DMS79 treated with DMSO at 0.1 percent for 48 hours (cell line): ENCODE results near the gene TMIGD1.

Experiments used
- DNase-seq: peaks from one replicate; lab custom pipeline; 2025; lab: John Stamatoyannopoulos, UW

The TMIGD1 gene, protein sequence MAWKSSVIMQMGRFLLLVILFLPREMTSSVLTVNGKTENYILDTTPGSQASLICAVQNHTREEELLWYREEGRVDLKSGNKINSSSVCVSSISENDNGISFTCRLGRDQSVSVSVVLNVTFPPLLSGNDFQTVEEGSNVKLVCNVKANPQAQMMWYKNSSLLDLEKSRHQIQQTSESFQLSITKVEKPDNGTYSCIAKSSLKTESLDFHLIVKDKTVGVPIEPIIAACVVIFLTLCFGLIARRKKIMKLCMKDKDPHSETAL

DNA sequence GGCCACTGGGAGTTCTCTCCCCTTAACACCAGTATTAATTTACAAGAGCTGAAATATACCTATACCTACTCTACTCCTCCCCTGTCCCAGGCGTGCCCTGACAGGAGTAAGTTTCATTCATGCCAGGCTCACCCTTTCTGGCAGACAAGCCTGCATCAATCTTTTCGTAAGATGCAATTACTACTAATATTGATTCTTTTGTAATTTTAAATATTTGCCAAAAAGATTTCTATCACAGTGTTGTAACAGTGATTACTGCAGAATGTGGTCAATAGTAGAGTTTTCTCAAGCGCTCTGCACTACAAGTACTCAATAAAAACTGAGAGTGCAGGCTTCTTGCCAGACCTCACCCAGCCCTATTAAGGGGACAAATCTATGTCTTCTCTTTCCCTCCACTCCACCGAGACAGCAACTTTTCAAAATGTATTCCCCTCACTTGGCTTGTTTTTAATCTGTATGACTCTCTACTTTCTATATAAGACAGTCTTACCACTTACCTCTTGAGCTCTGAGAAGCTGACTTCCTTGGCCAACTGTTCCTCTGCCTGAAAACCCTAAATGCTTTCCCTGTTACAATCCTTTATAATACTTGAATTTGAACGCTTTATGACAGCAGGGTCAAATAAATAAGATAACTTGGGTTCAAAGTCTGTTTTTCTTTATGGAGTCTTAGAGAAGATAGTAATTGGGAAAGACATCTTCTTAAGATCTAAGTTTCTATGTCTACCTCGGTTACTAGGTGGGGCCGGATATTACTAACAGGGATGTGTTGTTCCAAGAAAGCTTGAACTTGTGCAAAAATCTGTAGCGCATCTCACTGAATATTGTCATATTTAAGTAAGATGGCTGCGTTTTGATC, at the start of gene TMIGD1:
TMIGD1 (minus strand) TSS at position 555 of the 858 bp plus-strand sequence. CDS start 1,924 bp downstream, outside the sequence.
- peak; percentile 50 for DNase-seq

- no peak for DNase-seq
Measured at GRCh38 chr17:30382345-30382744, 48.5 kb upstream of the TMIGD1 start.

DNA sequence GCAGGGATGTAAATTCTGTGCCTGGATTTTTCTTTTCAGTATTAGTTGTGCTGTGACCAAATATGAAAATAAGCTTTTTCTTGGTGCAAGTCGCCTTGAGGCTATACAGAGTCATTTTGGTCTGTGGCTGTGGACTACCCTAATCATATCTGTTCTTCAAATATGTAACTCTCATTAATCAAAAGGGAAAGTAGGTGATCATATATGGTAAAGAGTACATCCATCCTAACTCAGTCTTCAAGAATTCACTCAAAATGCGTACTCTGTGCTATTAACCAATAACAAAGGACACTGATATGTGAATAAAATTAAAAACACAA, 47.4 kb upstream of the TMIGD1 start:
- DNase-seq = no peak

DNA sequence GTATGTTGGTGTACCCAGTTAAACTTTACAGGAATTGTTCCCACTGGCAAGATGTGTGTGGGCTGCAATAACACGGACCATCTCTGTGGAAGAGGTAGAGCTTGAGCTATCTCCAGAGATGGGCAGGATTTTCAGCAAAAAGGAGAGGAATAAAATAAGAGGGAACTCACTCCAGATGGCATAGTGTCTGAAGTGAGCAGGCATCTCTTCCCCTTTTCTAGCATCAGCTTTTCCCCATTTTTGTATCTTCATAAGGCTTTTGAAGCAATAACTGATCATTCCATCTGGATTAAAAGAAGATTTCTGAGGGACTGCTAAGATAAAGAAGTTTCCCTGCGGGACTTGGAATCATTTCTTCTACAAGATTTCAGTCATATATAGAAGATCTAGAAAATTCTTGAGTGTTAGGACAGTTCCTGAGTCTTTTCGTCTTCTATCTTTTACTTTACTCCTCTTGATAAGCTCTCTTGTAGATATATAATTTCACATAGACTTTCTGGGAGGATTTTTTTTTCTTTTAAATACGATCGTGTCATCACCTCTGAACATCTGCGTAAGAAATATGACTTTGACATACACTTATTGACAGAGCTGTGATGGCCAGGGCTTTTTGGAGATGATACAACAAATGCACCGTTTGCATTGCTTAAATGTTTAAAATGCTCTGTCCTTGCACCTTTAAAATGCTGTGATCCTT, 46.9 kb upstream of the TMIGD1 start:
- no peak for DNase-seq

DNA sequence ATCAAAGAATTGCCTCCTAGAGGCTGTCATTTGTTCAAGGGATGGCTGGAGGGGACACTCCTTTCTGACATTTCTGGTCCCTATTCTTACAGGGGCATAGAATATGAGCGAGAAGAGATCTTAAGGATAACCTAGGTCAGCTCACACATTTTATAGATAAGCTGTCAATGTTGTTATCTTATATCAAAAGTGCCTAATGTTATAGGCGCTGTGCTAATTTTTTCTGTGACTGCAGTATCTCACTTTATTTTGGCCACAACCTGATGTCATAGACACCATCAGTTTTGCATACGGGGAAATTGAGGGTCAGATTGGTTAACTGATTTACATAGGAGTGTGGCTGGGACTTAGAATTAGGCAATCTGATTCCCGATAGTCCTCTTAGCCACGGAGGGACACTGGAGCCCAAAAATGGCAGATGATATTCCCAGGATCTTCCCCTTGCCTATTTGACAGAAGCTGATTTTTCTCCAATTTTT, 46.1 kb upstream of the TMIGD1 start:
- DNase-seq = no peak

- no peak for DNase-seq
Measured at GRCh38 chr17:30379303-30379902, 45.5 kb upstream of the TMIGD1 start.

GRCh38 chr17:30378825-30379302, 45.0 kb upstream of the TMIGD1 start, which contains the start of gene CPD:
Gene CPD, plus strand, starts transcription at chr17:30378927. Its CDS starts 54 bp downstream, at chr17:30378981.
- peak; percentile 85 for DNase-seq

GRCh38 chr17:30378241-30378824, 44.5 kb upstream of the TMIGD1 start:
- no peak for DNase-seq

- DNase-seq = no peak
Measured at GRCh38 chr17:30377574-30378240, 43.9 kb upstream of the TMIGD1 start.

DNA sequence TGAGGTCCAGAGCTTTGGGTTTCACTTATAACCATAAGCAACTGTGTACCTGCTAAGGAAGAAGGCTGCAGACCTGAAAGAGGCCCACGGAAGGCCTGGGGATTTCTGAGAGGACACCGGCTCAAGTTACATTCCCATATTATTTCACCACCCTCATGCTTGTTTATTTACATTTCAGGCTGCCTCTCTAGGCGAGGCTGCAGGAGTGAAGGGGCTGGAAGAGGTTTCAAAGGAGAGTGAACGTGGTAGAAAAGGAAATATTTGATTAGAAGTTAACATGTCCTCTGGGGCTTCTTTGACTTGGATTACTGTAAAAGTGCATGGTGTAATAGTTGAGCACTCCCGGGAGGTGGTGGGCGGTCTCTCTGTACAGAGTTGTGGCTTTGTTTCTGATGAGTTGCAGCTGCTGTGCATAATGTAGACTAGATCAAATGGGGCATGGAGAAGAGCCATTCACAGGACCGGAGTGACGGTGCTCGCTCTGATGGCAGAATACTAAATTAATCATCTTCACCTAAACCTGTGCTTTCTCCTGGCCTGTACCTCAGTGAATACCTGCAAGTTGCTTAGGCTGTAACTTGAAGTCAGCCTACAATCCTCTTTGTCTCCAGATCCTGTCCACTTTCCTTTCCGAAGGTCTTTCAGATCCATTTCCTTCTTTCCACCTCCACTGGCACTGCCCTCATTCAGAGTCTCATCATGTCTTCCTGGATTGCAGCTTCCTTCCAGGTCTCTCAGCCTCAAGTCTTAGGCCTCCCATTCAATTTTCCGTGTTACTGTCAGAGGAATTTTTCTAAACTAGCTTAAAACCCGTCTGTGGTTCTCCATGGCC, 43.0 kb upstream of the TMIGD1 start:
- peak; percentile 99 for DNase-seq

- no peak for DNase-seq
Measured at GRCh38 chr17:30375661-30376060, 41.8 kb upstream of the TMIGD1 start.

- no peak for DNase-seq
Measured at GRCh38 chr17:30372755-30373154, 38.9 kb upstream of the TMIGD1 start.

DNA sequence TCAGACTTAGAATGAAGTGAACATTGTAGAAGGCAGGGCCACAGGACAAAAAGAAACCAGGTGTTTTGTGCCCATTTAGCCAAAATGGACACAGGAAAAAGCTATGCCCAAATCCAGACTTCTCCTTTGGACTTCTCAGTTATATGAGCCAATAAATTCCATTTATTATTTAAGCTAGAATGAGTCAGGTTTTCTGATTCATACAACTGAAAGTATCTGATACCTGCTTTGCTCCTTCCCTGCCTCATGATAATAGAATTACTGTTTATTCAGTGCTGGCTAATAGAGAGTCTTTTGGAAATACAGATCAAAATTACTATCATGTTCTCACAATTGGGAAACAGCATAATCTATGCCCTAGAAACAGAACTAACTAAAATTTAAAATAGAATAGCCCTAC, 36.1 kb upstream of the TMIGD1 start:
- no peak for DNase-seq

- no peak for DNase-seq
Measured at GRCh38 chr17:30368912-30369720, 35.3 kb upstream of the TMIGD1 start.

DNA sequence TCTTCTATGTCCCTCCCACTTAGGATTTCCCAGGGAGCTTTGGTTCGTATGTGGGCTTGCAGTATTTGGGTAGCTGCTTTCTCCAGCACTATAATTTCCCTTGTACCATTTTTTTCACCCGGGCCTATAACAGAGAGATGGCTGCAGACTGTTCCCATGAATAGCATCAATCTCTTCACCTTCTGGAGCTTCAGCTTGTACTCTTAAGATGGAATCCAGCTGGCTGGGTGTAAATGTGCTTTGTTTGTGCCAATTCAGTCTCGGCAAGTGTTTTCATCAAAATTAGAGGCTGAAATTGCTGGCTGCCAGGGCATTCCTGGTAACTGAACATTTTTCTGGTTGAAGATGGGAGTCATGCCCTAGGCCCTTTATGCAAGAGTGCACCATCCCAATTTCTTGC, 32.7 kb upstream of the TMIGD1 start:
- DNase-seq = no peak

DNA sequence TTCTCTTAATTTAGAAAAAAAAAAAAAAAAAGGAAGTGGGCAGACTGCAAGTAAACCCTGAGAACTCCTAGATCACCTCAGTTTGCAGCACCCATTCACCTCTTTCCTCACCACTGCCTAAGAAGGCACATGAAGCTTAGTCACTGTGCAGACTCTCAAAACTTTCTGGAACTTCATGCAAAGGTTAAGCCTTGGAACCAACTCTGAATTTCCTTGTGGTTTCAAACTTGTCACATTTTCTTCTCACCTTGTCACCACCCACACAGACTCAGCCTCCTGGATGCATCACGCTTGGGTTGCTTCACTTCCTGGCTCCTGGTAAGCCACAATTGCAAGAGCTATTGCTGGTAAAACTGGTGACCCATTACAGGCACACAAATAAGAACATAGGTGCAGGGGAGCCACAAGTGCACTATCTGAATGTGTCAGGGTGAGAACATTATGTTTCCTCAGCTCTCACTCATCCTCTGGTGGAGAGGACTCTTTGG, 29.9 kb upstream of the TMIGD1 start:
- no peak for DNase-seq

GRCh38 chr17:30361766-30362279, 28.0 kb upstream of the TMIGD1 start:
- DNase-seq = no peak

DNA sequence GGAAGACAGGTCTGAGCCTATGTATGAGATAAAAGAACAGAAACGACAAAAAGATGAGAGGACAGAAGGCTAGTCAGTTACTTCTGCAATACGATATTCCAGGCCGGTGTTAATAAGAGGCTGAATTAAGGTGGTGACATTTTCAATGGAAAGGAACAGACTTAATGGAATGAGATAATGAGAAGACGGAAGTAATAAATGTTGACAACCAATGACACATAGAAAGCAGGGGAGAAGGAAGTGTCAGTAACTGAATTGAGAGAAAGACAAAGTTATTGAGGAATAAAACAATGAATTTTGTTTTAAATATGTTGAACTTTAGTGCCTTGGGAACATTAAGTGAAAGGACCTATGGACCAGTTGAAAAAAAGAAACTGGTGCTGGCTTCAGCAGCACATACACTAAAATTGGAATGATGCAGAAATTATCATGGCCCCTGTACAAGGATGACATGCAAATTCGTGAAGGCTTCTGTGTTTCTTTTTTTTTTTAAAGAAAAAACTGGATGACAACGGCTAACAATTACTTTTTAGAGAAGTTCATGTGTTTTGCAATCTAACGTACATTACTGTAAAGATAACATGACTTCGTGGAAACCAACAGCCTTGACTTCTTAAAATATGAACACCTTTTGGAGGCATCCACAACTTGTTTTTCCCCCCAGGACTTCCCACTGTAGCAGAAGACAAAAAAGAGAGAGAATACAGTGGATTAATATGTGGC, 26.4 kb upstream of the TMIGD1 start:
- no peak for DNase-seq
